ENCODE results near the gene OLFML2A. TPM values are rescaled to one million over a fixed set of nuclear protein-coding genes. Genes with fewer than 3 reads are reported as not detected.
A peak's percentile ranks its signal among the peaks of the same experiment; 100 is the strongest.
"Not testable (repeated sequence)": the region's sequence is repeated elsewhere in the genome, so short reads cannot be mapped to it uniquely, and the experiment has no call there.

Gene OLFML2A
- total RNA-seq, 1 donor from 2014 or later = 2.5 TPM

DNA sequence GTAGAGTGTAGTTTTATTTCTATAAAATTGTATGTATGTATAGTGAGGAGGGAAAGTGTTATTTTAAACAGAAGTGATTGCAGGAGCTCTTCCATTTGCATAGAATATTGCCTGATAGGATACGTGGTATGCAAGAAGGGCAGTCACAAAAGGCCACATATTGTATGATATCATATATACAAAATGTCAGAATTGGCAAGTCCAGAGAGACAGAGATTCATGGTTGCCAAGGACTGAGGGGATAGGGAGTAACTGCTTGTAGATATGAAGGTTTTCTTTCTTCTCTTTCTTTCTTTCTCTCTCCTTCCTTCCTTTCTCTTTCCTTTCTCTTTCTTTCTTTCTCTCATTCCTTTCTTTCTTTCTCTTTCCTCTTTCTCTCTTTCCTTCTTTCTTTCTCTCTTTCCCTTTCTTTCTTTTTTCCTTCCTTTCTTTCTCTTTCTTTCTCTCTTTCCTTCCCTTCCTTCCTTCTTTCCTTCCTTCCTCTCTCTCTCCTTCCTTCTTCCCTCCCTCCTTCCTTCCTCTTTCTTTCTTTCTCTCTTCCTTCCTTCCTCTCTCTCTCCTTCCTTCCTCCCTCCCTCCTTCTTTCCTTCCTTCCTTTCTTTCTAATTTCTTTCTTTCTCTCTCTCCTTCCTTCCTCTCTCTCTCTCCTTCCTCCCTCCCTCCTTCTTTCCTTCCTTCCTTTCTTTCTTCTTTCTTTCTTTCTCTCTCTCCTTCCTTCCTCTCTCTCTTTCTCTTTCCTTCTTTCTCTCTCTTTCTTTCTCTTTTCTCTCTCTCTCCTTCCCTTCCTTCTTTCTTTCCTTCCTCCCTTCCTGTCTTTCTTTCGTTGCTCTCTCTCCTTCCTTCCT, 51.8 kb downstream of the OLFML2A start:
- DNase-seq = no peak

DNA sequence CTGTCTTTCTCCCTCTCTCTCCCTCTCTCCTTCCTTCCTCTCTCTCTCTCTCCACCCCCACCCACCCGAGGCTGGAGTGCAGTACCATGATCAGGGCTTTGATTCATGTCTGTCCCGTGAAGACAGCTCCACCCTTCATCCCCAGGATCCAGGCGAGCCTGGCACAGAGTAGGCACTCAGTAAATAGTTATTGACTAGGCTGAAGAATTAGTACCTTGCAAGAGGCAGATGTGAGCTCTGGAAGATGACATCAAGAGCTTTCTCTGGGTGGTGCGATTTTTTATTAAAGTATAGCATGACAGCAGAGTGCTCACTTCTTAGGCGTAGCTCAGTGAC, 52.4 kb downstream of the OLFML2A start:
- DNase-seq = no peak

DNA sequence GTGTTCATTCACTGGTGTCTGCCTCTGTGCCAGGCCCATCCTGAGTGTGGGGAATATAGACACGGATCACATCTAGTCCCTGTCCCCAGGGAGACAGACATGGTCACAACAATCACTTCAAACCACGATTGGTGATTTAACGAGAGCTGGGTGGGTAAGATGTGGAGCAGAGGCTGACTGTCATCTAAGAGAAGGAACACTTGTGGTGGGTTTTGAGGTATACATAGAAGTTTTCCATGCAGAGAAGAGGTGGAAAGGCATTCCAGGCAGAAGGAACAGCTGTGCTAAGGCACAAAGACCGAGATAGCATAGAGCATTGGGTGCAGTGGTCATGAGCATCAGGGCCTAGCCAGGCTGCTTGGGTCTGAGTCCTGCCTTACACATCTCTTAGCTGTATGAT, 53.7 kb downstream of the OLFML2A start:
- no peak for DNase-seq

DNA sequence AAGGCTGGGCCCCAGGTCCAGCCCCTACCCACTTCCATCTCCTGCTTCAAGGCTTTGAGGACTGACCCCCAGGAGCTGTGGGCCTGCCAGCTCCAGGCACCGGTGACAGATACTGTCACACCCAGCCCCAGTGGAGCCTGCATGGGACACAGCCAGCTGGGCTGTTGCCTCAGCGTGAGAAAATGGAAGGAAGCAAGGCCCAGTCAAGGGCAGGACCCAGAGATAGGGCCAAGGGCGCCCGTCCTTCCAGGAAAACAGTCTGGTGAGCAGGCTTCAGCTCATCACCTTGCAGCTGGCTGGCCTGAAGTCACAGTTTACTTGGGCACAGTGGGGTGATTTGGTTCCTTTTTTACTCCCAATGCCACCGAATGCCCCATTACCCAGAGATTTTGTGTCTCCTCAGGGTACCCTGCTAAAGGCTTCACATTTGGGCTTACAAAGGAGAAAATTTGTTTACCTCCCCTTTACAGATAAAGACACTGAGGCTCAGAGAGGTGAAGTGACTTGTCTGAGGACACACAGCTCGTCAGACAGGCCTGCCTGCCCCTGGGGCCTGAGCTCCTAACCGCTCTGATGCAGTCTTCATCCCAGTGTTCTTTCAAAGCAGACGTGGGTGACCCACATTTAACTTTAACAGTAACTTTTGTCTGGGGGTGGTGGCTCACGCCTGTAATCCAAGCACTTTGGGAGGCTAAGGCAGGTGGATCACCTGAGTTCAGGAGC, 54.9 kb downstream of the OLFML2A start:
- no peak for DNase-seq

DNA sequence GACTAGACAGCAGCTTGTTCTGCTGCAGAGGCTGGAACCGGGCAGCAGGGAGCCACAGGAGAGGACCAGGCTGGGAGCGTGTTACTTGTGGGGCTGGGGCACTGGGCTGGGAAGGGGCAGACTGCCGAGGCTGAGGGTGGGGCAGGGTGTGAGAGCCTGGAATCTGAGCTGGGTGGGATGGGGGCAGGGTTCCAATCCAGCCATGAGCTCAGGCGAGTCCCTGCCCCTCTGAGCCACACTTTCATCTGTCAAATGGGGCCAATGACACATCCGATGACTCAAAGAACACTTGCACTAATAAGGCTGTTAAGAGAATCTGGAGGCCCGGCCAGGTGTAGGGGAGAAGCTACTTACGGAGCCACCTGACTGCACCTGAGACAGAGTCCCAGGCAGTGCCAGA, 57.7 kb downstream of the OLFML2A start:
- no peak for DNase-seq

DNA sequence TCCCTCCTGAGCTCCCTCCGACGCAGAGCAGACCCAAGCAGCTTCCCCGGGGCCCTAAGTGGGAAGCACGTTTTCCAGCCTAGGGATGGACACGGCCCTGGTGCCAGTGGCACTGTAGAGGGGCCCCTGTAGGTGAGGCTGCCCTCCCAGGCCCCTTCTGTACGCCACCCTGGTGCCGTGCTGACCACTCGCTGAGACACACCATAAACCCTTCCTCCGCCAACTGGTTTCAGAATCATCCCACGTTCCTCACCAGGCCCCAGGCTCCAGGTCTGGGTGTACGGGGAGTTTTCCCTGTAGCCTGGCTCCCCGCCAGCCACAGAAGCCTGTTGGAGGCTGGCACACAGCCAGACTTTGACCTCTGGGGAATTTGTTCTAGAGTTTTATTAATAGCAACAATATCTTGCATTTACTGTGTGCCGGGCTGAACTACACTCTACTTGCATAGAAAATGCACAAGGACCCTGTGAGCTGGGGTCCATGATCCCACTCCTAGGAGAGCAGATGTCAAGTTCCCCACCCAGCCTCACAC, 58.2 kb downstream of the OLFML2A start:
- no peak for DNase-seq

DNA sequence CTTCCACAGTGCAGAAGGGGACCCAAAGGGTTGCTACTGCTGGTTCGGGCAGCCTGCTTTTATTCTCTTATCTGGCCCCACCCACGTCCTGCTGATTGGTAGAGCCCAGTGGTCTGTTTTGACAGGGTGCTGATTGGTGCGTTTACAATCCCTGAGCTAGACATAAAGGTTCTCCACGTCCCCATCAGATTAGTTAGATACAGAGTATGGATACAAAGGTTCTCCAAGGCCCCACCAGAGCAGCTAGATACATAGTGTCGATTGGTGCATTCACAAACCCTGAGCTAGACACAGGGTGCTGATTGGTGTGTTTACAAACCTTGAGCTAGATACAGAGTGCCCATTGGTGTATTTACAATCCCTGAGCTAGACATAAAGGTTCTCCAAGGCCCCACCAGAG, 61.2 kb downstream of the OLFML2A start:
- DNase-seq = not testable (repeated sequence)

DNA sequence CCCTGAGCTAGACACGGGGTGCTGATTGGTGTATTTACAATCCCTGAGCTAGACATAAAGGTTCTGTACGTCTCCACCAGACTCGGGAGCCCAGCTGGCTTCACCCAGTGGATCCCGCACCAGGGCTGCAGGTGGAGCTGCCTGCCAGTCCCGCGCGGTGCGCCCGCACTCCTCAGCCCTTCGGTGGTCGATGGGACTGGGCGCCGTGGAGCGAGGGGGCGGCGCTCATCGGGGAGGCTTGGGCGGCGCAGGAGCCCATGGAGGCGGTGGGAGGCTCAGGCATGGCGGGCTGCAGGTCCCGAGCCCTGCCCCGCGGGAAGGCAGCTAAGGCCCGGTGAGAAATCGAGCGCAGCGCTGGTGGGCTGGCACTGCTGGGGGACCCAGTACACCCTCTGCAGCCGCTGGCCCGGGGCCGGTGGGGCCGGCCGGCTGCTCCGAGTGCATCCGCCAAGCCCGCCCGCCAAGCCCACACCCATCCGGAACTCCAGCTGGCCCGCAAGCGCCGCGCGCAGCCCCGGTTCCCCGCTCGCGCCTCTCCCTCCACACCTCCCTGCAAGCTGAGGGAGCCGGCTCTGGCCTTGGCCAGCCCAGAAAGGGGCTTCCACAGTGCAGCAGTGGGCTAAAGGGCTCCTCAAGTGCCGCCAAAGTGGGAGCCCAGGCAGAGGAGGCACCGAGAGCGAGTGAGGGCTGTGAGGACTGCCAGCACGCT, 61.8 kb downstream of the OLFML2A start:
- DNase-seq = not testable (repeated sequence)

DNA sequence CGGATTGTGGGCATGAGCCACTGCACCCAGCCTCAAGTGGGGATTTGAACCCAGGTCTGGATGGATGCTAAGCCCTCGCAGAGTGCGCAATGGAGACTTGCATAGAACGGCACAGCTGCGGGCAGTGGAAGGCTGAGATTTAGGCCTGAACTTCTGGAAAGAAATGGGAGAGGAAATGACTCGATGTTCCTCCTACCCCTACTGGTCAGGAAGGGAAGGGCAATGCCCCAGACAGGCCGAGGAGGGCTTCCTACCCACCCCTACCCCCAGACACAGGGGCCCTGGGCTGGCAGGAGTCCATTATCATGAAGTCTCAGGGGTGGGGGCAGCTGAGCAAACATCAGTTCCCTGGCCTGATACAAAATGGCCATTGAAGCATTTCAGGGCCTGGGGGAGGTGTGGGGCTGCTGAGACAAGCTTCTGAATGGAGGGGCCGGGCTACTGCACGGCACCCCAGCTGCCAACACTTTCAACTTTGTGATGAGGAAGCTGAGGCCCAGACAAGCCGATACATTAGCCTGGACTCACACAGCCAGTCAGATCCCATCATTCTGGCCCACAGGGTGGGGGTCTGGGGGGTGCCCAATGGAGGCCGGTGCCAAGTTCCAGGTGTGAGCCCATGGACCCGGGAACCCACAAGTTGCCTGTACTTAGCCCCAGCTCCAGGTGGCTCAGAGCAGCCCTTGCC, 62.8 kb downstream of the OLFML2A start:
- no peak for DNase-seq

DNA sequence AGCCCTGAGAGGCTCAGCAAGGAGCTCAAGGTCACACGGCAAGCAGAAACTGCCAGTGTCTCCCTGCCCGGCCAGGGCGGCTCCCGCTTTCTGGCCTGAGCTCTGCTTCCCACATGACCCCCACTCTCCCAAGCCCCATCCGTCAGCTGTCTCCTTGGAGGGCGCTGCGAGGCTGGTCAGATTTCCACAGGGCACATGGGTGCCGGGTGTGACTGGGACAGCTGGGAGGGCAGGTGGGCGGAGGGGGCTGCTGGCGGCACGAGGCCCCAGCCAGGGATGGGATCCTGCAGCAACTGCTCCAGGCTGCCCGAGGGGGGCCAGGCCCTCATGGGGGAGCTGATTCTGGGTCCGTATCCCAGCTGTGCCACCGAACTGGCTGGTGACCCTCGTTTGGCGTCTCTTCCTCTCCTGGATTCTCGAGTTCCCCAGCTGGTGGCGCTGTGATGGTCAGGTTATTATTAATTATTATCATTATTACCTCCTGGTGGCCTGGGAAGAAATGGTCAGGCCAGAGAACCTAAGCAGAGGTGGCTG, 63.4 kb downstream of the OLFML2A start:
- no peak for DNase-seq

DNA sequence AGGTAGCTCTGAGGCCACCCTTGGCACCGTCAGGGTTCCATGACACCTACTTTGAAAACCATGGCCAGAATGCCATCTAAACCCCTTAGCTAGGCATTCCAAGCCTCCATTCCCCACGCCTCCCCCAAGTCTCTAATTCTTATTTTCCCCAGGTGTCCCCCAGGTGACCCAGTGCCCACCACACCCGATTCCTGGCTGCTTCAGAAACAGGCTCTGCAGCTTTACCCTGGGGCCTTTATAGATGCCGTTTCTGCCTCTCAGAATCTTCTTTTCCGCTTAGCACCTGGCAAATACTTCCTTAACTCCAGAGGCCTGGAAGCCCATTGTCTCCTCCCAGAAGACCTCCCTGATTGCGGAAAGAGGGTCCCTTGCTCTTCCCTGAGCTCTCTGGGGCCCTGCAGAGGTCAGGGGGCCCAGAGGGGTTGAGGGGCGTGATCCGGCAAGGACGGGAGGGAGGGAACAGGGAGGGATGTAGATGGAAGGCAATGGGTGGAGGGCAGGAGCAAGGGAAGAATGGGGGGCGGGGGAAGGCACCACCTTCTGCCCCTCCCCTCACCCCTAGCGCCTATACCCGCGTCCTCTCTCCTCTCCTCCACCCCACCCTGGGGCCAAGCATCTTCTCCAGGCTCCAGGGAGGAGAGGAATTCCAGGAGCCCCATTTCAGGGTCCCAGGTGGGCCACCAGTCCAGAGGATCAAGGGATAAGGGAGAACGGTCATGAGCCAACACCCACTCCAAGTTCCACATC, 64.3 kb downstream of the OLFML2A start:
- DNase-seq = no peak

DNA sequence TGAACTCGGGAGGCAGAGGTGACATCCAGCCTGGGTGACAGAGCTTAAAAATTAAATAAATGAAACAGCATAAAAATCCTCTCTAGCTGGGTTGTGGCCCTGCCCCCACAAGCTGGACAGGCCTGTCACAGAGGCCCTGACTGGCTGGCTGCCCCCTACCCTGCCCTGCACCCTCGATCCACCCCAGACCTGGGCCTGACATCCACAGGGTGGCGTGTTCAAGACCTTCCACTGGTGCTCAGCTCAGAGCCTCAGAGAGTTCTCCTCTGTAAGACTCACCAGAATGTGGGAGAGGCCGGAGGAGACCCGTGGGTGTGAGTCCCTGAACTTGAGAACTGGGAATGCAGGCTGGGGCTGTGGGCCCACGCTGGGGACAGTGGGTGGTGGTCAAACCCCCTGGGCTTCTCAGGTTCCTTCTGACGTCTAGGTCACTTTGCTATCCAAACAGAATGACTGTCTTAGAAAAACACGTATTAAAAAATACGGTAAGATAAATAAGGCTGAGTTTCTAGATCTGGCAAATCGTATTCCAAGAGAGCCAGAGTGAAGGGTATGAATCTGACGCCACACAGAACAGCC, 66.6 kb downstream of the OLFML2A start:
- no peak for DNase-seq

DNA sequence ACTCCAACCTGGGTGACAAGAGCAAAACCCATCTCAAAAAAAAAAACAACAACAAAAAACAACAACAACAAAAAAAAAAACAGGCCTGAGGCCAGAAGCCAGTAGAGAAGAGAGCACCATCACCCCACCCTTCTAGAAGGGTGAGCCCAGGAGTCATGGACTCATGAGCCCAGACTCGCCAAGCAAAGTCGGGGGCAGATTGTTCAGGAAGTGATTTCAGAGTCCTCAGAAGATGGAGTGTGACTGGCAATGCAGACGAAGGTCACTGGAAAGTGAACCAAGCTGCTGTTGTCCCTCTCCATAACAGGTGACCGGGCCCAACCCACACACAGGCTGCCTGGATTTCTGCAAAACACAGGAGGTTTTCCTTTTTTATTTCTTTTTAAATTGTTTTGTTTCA, 67.4 kb downstream of the OLFML2A start:
- DNase-seq = no peak

DNA sequence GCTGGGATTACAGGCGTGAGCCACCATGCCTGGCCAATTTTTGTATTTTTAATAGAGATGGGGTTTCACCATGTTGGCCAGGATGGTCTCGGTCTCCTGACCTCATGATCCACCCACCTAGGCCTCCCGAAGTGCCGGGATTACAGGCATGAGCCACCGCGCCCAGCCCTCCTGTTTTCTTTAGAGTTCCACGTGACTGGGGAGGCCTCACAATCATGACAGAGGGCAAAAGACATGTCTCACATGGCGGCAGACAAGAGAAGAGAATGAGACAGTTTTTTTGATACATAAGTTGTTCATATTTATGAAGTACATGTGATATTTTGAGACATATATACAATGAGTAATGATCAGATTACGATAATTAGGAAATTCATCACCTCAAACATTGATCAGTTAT, 69.5 kb downstream of the OLFML2A start:
- DNase-seq = not testable (repeated sequence)

DNA sequence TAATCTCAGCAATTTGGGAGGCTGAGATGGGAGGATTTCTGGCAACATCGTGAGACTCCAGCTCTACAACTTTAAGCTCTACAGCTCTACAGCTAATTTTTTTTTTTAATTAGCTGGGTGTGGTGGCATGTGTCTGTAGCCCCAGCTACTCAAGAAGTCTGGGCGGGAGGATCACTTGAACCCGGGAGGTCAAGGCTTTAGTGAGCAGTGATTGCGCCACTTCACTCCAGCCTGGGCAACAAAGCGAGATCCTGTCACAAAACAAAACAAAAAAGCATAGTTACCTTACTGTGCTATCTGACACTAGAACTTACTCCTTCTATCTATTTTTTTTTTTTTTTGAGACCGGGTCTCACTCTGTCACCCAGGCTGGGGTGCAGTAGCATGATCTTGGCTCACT, 70.0 kb downstream of the OLFML2A start:
- no peak for DNase-seq

DNA sequence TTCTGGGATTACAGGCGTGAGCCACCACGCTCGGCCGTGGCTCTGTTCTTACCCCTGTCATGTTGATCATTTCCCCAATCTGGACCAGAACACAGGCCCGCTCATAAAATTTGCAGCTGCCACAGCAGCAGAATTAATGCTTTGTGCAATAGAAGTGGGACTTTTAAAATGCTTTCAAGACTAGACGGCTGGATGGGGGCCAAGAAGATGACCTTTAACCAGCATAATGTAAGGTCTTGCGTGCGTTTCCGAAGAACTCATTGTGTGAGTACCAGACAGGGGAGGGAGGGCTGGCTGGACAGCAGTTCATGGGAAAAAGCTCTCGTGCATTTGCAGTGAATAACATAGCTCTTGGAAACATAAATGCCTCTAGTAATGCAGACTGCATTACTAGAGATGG, 72.9 kb downstream of the OLFML2A start:
- DNase-seq = no peak

DNA sequence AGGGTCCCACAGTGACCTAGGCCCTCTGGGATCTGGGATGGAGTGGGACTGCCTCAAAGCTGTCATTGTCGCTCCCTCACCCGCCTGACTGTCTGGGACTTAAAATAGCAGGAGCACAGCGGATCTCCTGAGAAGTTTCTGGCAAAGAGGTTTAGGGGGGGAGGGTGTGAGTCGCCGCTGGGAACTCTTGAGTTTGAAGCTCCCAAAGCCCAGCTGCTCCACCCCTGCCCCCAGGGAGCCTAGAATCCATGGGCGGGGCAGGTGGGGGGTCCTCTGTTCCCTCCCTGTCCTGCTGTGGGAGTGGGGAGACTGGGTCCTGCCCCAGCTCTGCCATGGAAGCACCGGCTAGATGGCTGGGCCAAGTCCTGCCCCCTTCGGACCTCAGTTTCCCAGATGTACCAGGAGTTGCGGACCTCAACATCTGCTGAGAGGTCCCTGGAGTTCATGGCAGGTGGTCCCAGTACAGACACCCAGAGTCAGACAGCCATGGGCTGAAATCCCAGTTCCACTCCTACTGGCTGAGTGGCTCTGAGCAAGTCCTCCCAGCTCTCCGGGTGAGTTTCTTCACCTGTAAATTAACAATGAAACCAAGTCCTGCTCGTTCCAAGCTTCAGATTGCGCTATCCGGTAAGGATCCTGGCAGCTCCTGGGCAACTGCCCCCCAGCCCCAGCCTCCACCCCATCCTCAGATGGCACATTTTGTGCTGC, 75.3 kb downstream of the OLFML2A start:
- DNase-seq = no peak

DNA sequence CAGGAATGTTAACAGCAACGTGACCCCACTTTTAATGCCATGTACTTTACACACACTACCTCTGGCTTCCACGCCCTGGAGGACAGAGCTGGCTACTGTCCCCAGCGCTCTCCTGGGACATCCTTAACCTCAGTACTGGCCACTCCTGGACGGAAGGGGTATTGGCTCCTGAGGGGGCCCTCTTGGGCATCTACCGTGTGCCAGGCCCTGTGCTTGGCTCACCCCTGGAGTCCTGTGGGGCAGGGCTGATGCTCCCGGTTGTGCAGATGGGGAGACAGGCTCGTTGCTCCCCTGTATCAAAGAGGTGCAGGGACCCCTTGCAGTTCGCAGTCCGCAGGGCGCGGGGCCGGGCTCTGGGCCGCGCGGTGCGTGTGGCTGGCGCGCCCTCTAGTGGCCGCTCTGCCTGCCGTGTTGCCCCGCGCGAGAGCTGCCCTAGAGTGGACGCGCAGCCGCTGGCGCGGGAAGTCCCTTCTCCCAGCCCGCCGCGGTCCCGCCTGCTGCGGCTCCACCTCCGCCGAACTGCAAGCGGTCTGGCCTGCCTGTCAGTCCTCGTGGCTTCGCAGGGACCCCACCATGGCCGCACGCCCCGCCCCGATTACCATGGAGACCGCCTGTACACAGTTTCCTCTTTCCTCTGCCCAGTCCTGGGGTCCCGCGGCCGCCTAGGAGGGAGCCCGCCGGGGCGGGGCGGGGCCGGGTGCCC, 76.0 kb downstream of the OLFML2A start, which contains the start of gene WDR38:
Gene WDR38, plus strand, starts transcription at position 632 of the 703 bp plus-strand sequence. CDS start 72 bp downstream, outside the sequence.
- DNase-seq = peak; percentile 54

DNA sequence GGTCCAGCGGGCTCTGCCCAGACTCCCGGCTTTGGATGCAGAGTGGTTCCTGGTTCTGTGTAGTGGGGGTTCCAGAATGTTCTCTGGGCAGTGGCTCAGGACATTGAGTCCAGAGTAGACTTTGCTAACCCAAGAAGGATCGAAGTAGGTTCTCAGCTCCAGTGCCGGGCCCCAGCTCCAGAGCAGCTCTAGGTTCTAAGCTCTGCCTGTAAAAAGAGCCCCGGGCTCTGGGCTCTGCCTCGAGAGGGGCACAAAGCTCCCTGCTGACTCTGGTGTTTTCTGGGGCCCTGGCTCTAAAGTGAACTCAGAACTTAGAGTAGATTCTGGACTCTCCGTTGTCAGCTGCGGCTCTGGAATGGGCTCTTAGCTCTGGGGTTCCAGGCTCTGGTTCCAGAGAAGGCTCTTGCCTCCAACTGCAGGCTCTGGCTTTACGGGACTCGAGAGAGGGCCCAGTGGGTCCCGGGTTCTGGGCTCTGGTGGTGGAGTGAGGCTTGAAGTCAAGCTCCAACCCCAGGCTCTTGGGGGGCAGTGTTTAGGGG, 76.7 kb downstream of the OLFML2A start:
- DNase-seq = no peak

Data from occipital lobe (tissue), 2 donors.